ENCODE data around the gene TMEM72. TPM values are rescaled to one million over a fixed set of nuclear protein-coding genes. Genes with fewer than 3 reads are reported as not detected.

TMEM72 gene
- total RNA-seq, 1 experiment from 2014 or later = not detected

DNA sequence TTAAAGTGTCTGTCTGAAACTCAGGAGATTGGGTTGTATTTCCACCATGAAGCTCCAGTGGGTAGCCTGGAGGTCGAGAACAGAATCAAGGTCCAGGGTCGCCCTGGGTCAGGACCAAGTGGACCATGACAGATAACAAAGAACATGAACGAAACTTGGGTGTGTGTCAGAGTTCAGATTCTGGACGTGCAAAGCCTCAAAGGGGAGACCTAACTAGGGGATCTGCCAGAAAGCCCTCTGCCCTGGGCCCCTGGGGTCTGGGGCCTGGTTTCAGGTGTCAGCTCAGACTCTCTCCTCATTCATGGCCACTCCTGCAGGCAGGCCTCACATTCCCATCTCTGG lies 50.1 kb downstream of the TMEM72 start:
- H4K20me1 ChIP-seq (ENCODE audit: insufficient read depth) = no peaks in the 10 kb centered on the region
- CTCF ChIA-PET = no interaction called here

DNA sequence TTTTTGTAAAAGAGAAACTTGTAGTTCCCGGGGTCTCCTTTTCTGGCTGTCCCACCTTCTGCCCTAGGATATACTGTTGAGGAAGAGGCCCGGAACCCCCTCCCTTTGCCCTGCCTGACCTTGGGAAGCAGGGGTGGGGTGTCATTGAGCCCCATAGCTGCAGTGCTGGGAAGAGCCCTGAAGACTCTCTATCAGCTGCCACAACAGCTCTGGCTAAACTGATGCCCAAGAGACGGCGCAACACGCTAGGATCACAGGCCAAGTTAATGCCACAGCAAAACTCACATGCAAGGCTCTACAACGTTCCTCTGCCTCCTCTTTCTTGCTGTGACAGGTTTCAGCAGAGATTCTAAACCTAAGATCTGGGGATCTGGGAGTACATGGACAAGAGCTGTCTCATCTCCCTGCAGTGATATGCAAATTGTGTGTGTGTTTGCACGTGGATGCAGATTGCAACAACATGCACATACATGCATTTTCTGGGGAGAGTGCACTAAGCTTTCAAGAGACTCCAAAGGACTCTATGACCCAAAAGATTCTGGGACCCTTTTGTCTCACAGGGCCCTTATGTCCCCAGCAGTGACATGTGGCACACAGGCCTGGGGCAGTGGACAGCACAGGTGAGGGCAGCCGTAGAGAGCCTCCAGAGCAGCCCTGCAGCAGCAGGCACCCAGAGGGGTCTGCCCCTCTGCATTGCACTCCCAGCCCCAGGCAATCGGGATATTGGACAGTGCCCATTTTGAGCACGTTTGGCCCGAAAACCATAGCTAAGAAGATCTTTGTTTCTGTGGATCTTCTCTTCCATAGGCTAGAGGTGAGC lies 51.0 kb downstream of the TMEM72 start:
- no peaks in the 10 kb centered on the region for H3K27me3 ChIP-seq (ENCODE audit: insufficient read depth, low read depth)
- BruUV-seq (replicated peaks) = no TSS peak
- no peak overlapping the region for H2AFZ ChIP-seq
- no peaks in the 10 kb centered on the region for H3K79me2 ChIP-seq (ENCODE audit: low read depth)
- H3K9me2 ChIP-seq (ENCODE audit: insufficient read depth) = no peaks in the 10 kb centered on the region
- no peaks in the 10 kb centered on the region for H3K9me3 ChIP-seq (ENCODE audit: insufficient read depth, low read depth)
- intact Hi-C loops (cut with micrococcal nuclease; ENCODE audit: unreplicated experiment) = loop anchor here (5.0 kb wide), 1 partner anchor 40 kb away; the partner anchor contains the start of gene ZNF22
- peaks cover 22% of the 10 kb centered on the region; the same call in 1 of the 2 replicates for H3F3A ChIP-seq (ENCODE audit: insufficient read depth, low read depth)
- no peak overlapping the region for H3K4me3 ChIP-seq
- TF ChIP-seq EZH2 (IDR thresholded peaks at IDR 0.05; ENCODE audit: low read depth) = no peak
- TF ChIP-seq, protein P1, sequence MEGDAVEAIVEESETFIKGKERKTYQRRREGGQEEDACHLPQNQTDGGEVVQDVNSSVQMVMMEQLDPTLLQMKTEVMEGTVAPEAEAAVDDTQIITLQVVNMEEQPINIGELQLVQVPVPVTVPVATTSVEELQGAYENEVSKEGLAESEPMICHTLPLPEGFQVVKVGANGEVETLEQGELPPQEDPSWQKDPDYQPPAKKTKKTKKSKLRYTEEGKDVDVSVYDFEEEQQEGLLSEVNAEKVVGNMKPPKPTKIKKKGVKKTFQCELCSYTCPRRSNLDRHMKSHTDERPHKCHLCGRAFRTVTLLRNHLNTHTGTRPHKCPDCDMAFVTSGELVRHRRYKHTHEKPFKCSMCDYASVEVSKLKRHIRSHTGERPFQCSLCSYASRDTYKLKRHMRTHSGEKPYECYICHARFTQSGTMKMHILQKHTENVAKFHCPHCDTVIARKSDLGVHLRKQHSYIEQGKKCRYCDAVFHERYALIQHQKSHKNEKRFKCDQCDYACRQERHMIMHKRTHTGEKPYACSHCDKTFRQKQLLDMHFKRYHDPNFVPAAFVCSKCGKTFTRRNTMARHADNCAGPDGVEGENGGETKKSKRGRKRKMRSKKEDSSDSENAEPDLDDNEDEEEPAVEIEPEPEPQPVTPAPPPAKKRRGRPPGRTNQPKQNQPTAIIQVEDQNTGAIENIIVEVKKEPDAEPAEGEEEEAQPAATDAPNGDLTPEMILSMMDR (conservative IDR thresholded peaks at IDR 0.05) = no peak
- ChIA-PET CTCF (no interaction called here), POLR2A (ENCODE audit: unreplicated experiment) (no interaction called here)
- H3K4me1 ChIP-seq (replicated peaks; ENCODE audit: insufficient read depth) = peaks cover 22% of the 10 kb centered on the region
- DNase-seq = no peak
- H3K4me2 ChIP-seq = no peak overlapping the region
- H3K36me3 ChIP-seq (ENCODE audit: low read depth) = no peaks in the 10 kb centered on the region
- H3K27ac ChIP-seq = no peak overlapping the region
- H4K20me1 ChIP-seq (ENCODE audit: insufficient read depth) = no peaks in the 10 kb centered on the region

More for the DNA sequence above, 50.1 kb downstream of the TMEM72 start:
- intact Hi-C loops (cut with micrococcal nuclease; ENCODE audit: unreplicated experiment) = loop anchor here (5.0 kb wide), 1 partner anchor 41 kb away; the partner anchor contains the start of gene ZNF22
- DNase-seq = no peak
- Histone ChIP-seq H3K4me1 (replicated peaks; ENCODE audit: insufficient read depth) (peaks cover 22% of the 10 kb centered on the region), H3K4me2 (no peak overlapping the region), H3K79me2 (ENCODE audit: low read depth) (no peaks in the 10 kb centered on the region), H3K9me3 (ENCODE audit: insufficient read depth, low read depth) (no peaks in the 10 kb centered on the region), H3K36me3 (ENCODE audit: low read depth) (no peaks in the 10 kb centered on the region), H3K27me3 (ENCODE audit: insufficient read depth, low read depth) (no peaks in the 10 kb centered on the region), H3K4me3 (no peak overlapping the region), H3K27ac (no peak overlapping the region), H3K9me2 (ENCODE audit: insufficient read depth) (no peaks in the 10 kb centered on the region), H3F3A (ENCODE audit: insufficient read depth, low read depth) (peaks cover 22% of the 10 kb centered on the region; the same call in 1 of the 2 replicates), H2AFZ (no peak overlapping the region)
- POLR2A ChIA-PET (ENCODE audit: unreplicated experiment) = no interaction called here
- no peak for TF ChIP-seq EZH2 (IDR thresholded peaks at IDR 0.05; ENCODE audit: low read depth)
- TF ChIP-seq, protein P1 (conservative IDR thresholded peaks at IDR 0.05) = no peak
- no TSS peak for BruUV-seq (replicated peaks)

GRCh38 chr10:44962870-44963738 lies 52.0 kb downstream of the TMEM72 start:
- no peaks in the 10 kb centered on the region for H4K20me1 ChIP-seq (ENCODE audit: insufficient read depth)
- no peaks in the 10 kb centered on the region for H3K36me3 ChIP-seq (ENCODE audit: low read depth)
- H3K4me3 ChIP-seq = no peak overlapping the region
- H2AFZ ChIP-seq = no peak overlapping the region
- CTCF ChIA-PET = interaction anchor here (1.4 kb wide), 1 partner anchor 12 kb away, joined by 4 read pairs; no protein-coding TSS in a partner anchor
- no peaks in the 10 kb centered on the region for H3K27me3 ChIP-seq (ENCODE audit: insufficient read depth, low read depth)
- TF ChIP-seq, protein P1 (conservative IDR thresholded peaks at IDR 0.05) = no peak; the same call in 1 of the 2 replicates
- TF ChIP-seq EZH2 (IDR thresholded peaks at IDR 0.05; ENCODE audit: low read depth) = no peak
- no TSS peak for BruUV-seq (replicated peaks)
- no peak for DNase-seq
- H3K79me2 ChIP-seq (ENCODE audit: low read depth) = no peaks in the 10 kb centered on the region
- H3F3A ChIP-seq (ENCODE audit: insufficient read depth, low read depth) = peaks cover 22% of the 10 kb centered on the region; the same call in 1 of the 2 replicates
- H3K9me3 ChIP-seq (ENCODE audit: insufficient read depth, low read depth) = no peaks in the 10 kb centered on the region
- no peaks in the 10 kb centered on the region for H3K9me2 ChIP-seq (ENCODE audit: insufficient read depth)
- intact Hi-C loops (cut with micrococcal nuclease; ENCODE audit: unreplicated experiment) = loop anchor here (5.0 kb wide), 1 partner anchor 39 kb away; the partner anchor contains the start of gene ZNF22
- POLR2A ChIA-PET (ENCODE audit: unreplicated experiment) = no interaction called here
- H3K4me1 ChIP-seq (replicated peaks; ENCODE audit: insufficient read depth) = peaks cover 18% of the 10 kb centered on the region
- H3K27ac ChIP-seq = no peak overlapping the region
- no peak overlapping the region for H3K4me2 ChIP-seq
